SU-DHL-6 (cell line): ENCODE results near the gene ADA.

ENCODE experiments used
- EZH2phosphoT487 ChIP-seq: fragments of 200-600 bp; sonication (generic), shearing (Covaris generic); conservative IDR thresholded peaks from 2 replicates; pipeline ENCODE4 v1.6.1; 2018; ENCODE audit warnings: mild to moderate bottlenecking, antibody characterized with exemption, low read length, moderate library complexity, mixed read lengths
- TF ChIP-seq, protein P1 (sequence below): fragments of 200-600 bp; sonication (generic); IDR thresholded peaks from one replicate; pipeline ENCODE4 v1.5.1; 2017; ENCODE audit warnings: antibody characterized with exemption, mild to moderate bottlenecking, low read length, moderate library complexity; ENCODE audit not compliant: insufficient read depth, poor library complexity, severe bottlenecking

- TF ChIP-seq, protein P1, sequence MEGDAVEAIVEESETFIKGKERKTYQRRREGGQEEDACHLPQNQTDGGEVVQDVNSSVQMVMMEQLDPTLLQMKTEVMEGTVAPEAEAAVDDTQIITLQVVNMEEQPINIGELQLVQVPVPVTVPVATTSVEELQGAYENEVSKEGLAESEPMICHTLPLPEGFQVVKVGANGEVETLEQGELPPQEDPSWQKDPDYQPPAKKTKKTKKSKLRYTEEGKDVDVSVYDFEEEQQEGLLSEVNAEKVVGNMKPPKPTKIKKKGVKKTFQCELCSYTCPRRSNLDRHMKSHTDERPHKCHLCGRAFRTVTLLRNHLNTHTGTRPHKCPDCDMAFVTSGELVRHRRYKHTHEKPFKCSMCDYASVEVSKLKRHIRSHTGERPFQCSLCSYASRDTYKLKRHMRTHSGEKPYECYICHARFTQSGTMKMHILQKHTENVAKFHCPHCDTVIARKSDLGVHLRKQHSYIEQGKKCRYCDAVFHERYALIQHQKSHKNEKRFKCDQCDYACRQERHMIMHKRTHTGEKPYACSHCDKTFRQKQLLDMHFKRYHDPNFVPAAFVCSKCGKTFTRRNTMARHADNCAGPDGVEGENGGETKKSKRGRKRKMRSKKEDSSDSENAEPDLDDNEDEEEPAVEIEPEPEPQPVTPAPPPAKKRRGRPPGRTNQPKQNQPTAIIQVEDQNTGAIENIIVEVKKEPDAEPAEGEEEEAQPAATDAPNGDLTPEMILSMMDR, result no peak
- TF ChIP-seq EZH2phosphoT487, result no peak
Observed at GRCh38 chr20:44597516-44597915, 54.0 kb downstream of the ADA start.
